Suprapubic skin (tissue), 4 donors: Measurements from ENCODE around the gene RAD9A. TPM values are rescaled to one million over a fixed set of nuclear protein-coding genes. Genes with fewer than 3 reads are reported as not detected.

Experiments
- DNase-seq, 2 donors: peaks; one replicate each; pipeline ENCODE4 v3.0.0-alpha.2; 2019; ENCODE audit warnings: low spot score in 2 of 2
- H3K27ac ChIP-seq: fragments of 200-600 bp; sonication (generic); one replicate; pipeline ENCODE4 v1.5.1; 2019
- H3K27me3 ChIP-seq: fragments of 200-600 bp; sonication (generic); one replicate; pipeline ENCODE4 v1.5.1; 2019
- H3K36me3 ChIP-seq: fragments of 200-600 bp; sonication (generic); one replicate; pipeline ENCODE4 v1.5.1; 2019
- H3K4me1 ChIP-seq: fragments of 200-600 bp; sonication (generic); one replicate; pipeline ENCODE4 v1.5.1; 2019
- H3K4me3 ChIP-seq: fragments of 200-600 bp; sonication (generic); one replicate; pipeline ENCODE4 v1.5.1; 2019; ENCODE audit warnings: mild to moderate bottlenecking
- H3K9me3 ChIP-seq: fragments of 200-600 bp; sonication (generic); one replicate; pipeline ENCODE4 v1.5.1; 2019
- EP300 ChIP-seq: sonication (generic); formaldehyde crosslinking; IDR thresholded peaks from one replicate; pipeline ENCODE4 v1.6.1; 2017; ENCODE audit warnings: antibody characterized with exemption
- POLR2A ChIP-seq, 2 donors: fragments of 450-650 bp; IDR thresholded peaks; one replicate each; pipeline ENCODE4 v1.6.1; 2017; ENCODE audit warnings: antibody characterized with exemption in 2 of 2, mild to moderate bottlenecking in 2 of 2, moderate library complexity in 2 of 2
- POLR2AphosphoS5 ChIP-seq, 3 donors: sonication (generic); formaldehyde crosslinking; IDR thresholded peaks; one replicate each; pipeline ENCODE4 v1.6.1; 2017; ENCODE audit warnings: antibody characterized with exemption in 3 of 3
- WGBS: methylation state at CpG from one replicate; pipeline ENCODE4 v1.1.5; 2018; 5-methylcytosine and 5-hydroxymethylcytosine counted together
- total RNA-seq, 4 donors: library from RNA; depleted of rRNA; stranded (reverse); fragments of >200 nt; gene quantifications; one replicate each; pipeline ENCODE4 v1.1.0, GENCODE V29; 2016
- TF ChIP-seq, protein P1 (sequence below), 2 donors: fragments of 200-600 bp in 1 of 2; fragments of 450-650 bp in 1 of 2; sonication (generic) in 1 of 2; IDR thresholded peaks; one replicate each; pipeline ENCODE4 v1.5.1; 2016 to 2019; ENCODE audit warnings: antibody characterized with exemption in 2 of 2, mild to moderate bottlenecking in 1 of 2, moderate library complexity in 1 of 2

The RAD9A gene
- total RNA-seq, 4 donors from 2014 or later, result 24.1 to 86.9 (median 28.5) TPM

DNA sequence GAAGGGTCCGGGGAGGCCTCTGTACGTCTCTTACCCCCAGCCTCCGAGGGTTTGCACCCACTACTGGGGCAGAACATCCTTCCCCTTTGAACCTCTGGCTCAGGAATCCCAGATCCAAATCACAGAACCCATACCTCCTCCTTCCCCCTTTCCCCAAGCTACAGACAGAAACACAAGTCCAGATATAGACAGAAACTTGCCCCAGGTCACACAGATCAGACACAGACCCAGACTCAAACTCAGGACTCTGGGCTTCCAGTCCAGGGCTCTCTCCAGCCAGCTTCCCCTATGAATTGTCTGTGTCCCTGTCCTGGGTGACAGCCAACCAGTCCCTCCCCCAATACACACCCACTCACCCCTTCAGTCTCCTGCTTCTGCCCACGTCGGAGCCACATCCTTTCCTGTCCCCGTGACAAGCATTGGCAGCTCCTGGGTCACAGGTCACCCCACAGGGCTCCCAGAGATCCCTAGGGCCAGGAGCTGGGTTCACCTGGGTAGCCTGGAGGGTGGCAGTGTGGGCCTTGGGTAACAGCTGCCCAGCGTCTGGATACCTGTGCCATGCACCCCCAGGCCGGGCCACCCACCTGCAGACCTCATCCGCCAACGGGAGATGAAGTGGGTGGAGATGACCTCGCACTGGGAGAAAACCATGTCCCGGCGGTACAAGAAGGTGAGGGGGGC is 12.9 kb downstream of the RAD9A start:
- H3K27me3 ChIP-seq, result peaks cover 18% of the 10 kb centered on the region
- H3K4me3 ChIP-seq, result peak overlapping the region; percentile 6
- peaks cover 51% of the 10 kb centered on the region for H3K4me1 ChIP-seq
- DNase-seq, result no peak
- no peak for TF ChIP-seq EP300
- TF ChIP-seq, protein P1, sequence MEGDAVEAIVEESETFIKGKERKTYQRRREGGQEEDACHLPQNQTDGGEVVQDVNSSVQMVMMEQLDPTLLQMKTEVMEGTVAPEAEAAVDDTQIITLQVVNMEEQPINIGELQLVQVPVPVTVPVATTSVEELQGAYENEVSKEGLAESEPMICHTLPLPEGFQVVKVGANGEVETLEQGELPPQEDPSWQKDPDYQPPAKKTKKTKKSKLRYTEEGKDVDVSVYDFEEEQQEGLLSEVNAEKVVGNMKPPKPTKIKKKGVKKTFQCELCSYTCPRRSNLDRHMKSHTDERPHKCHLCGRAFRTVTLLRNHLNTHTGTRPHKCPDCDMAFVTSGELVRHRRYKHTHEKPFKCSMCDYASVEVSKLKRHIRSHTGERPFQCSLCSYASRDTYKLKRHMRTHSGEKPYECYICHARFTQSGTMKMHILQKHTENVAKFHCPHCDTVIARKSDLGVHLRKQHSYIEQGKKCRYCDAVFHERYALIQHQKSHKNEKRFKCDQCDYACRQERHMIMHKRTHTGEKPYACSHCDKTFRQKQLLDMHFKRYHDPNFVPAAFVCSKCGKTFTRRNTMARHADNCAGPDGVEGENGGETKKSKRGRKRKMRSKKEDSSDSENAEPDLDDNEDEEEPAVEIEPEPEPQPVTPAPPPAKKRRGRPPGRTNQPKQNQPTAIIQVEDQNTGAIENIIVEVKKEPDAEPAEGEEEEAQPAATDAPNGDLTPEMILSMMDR (IDR thresholded peaks at IDR 0.05), result no peak
- TF ChIP-seq POLR2A (IDR thresholded peaks at IDR 0.05), result no peak
- no peak for TF ChIP-seq POLR2AphosphoS5 (IDR thresholded peaks at IDR 0.05)
- H3K27ac ChIP-seq, result no peak overlapping the region
- no peaks in the 10 kb centered on the region for H3K9me3 ChIP-seq
- WGBS, result 55% methylated on average over 11 of the region's 13 CpGs
- H3K36me3 ChIP-seq, result peaks cover 3% of the 10 kb centered on the region

DNA sequence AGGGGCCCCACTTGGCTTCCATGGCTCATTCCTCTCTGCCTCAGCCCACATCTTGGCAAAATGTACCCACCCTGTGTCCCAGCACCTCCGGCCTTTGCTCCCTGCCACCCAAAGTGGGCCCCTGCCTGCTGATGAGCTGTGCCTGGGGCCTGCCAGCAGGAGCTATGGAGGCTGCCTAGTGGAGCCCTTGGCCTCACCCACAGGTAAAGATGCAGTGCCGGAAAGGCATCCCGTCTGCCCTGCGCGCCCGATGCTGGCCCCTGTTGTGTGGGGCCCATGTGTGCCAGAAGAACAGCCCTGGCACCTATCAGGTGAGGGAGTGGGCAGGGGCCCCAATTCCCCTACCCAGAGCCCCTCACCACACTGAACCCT is 13.4 kb downstream of the RAD9A start:
- H3K27me3 ChIP-seq, result peaks cover 19% of the 10 kb centered on the region
- 80% methylated on average over 6 of the region's 6 CpGs for WGBS
- no peaks in the 10 kb centered on the region for H3K9me3 ChIP-seq
- peaks cover 51% of the 10 kb centered on the region for H3K4me1 ChIP-seq
- TF ChIP-seq POLR2A (IDR thresholded peaks at IDR 0.05), result no peak
- no peak for TF ChIP-seq POLR2AphosphoS5 (IDR thresholded peaks at IDR 0.05)
- TF ChIP-seq EP300, result no peak
- TF ChIP-seq, protein P1 (IDR thresholded peaks at IDR 0.05), result no peak
- H3K36me3 ChIP-seq, result no peaks in the 10 kb centered on the region
- no peak for DNase-seq
- no peak overlapping the region for H3K27ac ChIP-seq
- H3K4me3 ChIP-seq, result no peak overlapping the region

DNA sequence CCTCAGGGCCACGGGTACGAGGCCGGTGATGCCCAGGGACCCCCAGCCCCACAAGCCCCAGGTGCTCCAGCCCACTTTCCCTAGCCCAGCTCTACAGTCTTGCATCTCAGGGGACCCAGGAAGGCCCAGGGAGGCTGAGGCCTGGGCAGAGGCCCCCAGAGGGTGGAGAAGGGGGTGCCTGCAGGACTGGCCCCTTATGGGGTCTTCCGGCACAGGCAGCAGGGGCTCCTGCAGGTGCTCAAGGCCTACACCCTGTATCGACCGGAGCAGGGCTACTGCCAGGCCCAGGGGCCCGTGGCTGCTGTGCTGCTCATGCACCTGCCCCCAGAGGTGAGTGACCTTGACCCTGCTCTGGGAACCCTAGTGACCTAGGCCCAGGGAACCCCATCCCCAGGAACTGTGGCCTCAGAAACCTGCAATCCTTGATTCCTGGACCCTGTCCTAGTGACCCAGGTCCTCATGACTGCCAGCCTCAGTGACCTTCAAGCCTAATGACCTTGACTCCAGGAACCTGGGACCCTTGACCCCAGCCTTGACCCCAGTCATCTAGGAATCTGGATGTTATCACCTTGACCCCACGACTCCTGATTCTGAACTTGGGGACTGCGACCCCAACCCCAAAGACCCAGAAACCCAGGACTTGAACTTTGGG is 14.0 kb downstream of the RAD9A start:
- no peak overlapping the region for H3K4me3 ChIP-seq
- DNase-seq, result no peak
- no peak overlapping the region for H3K27ac ChIP-seq
- peaks cover 25% of the 10 kb centered on the region for H3K27me3 ChIP-seq
- 93% methylated on average over 6 of the region's 9 CpGs for WGBS
- peaks cover 45% of the 10 kb centered on the region for H3K4me1 ChIP-seq
- TF ChIP-seq, protein P1 (IDR thresholded peaks at IDR 0.05), result no peak
- no peak for TF ChIP-seq POLR2A (IDR thresholded peaks at IDR 0.05)
- no peak for TF ChIP-seq POLR2AphosphoS5 (IDR thresholded peaks at IDR 0.05)
- no peak for TF ChIP-seq EP300
- no peaks in the 10 kb centered on the region for H3K36me3 ChIP-seq
- no peaks in the 10 kb centered on the region for H3K9me3 ChIP-seq

DNA sequence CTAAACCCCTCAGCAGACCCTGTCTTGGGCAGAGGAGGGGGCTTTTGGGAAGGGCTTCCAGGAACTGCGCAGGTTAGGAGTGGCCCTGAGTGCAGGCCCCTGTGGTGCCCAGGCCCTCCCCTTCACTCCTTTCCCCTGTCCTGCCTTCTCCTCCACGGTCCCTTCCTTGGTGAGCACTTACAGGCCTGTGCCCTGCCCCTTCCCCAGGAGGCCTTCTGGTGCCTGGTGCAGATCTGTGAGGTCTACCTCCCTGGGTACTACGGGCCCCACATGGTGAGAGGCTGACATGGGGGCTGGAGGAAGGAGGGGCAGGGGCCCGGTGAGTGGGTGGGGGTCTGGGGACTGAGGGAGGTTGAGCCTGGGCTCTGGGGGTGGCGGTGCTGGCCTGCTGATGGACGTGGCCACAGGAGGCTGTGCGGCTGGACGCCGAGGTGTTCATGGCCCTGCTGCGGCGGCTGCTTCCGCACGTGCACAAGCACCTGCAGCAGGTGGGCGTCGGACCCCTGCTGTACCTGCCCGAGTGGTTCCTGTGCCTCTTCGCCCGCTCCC is 14.7 kb downstream of the RAD9A start:
- no peak overlapping the region for H3K27ac ChIP-seq

More for the DNA sequence above, 14.7 kb downstream of the RAD9A start:
- H3K4me3 ChIP-seq, result no peak overlapping the region
- TF ChIP-seq, protein P1 (IDR thresholded peaks at IDR 0.05), result no peak
- TF ChIP-seq EP300, result no peak
- TF ChIP-seq POLR2AphosphoS5 (IDR thresholded peaks at IDR 0.05), result no peak
- no peak for TF ChIP-seq POLR2A (IDR thresholded peaks at IDR 0.05)
- peaks cover 30% of the 10 kb centered on the region for H3K27me3 ChIP-seq
- 74% methylated on average over 3 of the region's 18 CpGs for WGBS
- peaks cover 41% of the 10 kb centered on the region for H3K4me1 ChIP-seq
- no peaks in the 10 kb centered on the region for H3K36me3 ChIP-seq
- no peaks in the 10 kb centered on the region for H3K9me3 ChIP-seq
- DNase-seq, result no peak
